ENCODE data around the gene SSBP3. TPM values are rescaled to one million over a fixed set of nuclear protein-coding genes. Genes with fewer than 3 reads are reported as not detected.

Gene SSBP3
- total RNA-seq, 1 donor from 2014 or later = 110 TPM

DNA sequence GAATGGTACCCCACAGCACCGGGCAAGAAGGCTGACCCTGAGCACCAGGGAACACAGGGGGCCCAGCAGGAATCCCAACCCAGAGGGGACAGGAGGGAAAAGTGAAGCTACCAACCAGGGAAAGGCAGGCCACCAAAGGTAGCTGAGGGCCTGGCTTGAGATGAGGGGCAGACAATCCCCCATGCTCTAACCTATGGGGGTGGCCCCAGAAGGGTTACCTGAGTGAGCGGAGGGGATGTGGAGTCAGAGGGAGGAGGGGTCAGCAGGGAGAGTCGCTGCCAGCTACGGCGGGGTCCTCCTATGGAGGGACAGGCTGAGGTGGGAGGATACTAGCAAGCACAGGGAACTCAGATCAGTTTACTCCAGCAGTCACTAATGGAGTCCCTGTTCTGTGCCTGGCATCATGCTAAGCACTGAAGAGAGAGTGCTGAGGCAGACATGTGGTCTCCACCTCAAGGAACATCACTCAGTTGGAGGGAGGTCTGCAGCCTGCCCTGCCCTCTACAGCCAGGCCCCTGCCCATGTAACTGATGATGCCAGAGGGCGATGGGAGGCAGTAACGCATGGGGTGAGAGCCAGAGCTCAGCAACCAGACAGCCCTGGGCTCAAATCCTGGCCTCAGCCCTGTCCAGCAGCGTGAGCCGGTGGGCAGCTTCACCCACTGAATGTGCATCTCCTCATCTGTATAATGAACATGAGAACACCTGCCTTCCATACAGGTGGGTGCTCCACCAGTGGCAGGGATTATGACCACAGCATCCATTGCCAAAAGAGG, 227.7 kb downstream of the SSBP3 start:
- DNase-seq (ENCODE audit: low spot score) = no peak

- DNase-seq (ENCODE audit: low spot score) = no peak
Measured at GRCh38 chr1:54177726-54178125, 228.5 kb downstream of the SSBP3 start.

- DNase-seq (ENCODE audit: low spot score) = no peak
Measured at GRCh38 chr1:54176621-54177327, 229.4 kb downstream of the SSBP3 start.

Other genes with a start within 250 kb of the SSBP3 start
- gene CYB5RL, start 206.4 kb downstream of the SSBP3 start, total RNA-seq = 7.8 TPM
- 55.4 TPM for gene MRPL37, start 206.2 kb downstream of the SSBP3 start, total RNA-seq
- 38.1 TPM for gene ACOT11, start 141.8 kb upstream of the SSBP3 start, total RNA-seq
- gene FAM151A, start 217.1 kb upstream of the SSBP3 start, total RNA-seq = not detected
- 8.0 TPM for gene MROH7, start 235.4 kb upstream of the SSBP3 start, total RNA-seq

Measured in mucosa of gallbladder (tissue), 1 donor.